ENCODE results near the gene ANO2. TPM values are rescaled to one million over a fixed set of nuclear protein-coding genes. Genes with fewer than 3 reads are reported as not detected.

ANO2 gene
- total and polyA plus RNA-seq, 2 experiments from 2014 or later, result 2.3 to 4.6 TPM

DNA sequence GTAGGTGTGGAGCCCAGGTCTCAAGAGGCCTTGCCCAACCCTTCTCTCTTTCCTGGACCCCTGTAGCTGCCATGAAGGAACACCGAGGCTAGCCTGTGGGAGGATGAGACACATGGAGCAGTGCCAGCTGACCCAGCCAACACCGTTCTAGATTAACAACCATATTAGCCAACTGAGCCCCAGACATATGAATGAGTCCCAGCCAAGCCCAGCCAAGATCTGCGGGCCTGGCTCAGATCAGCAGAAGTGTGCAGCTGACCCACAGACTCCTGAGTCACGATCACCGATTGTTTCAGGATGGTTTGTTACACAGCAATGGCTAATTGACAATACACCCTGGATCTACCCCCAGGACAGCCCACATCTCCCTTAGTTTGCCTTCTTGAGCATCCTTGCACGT lies 431.0 kb downstream of the ANO2 start:
- Histone ChIP-seq H3F3A (replicated peaks; ENCODE audit: low read depth) (no peaks in the 10 kb centered on the region), H3K4me2 (no peak overlapping the region), H4K20me1 (replicated peaks; ENCODE audit: insufficient read depth) (no peaks in the 10 kb centered on the region), H3K4me1 (ENCODE audit: insufficient read depth) (peaks cover 15% of the 10 kb centered on the region; the same call in 1 of the 2 replicates), H3K27ac (ENCODE audit: low read depth) (no peak overlapping the region), H3K79me2 (replicated peaks; ENCODE audit: insufficient read depth) (no peaks in the 10 kb centered on the region), H2AFZ (no peak overlapping the region), H3K9me2 (ENCODE audit: insufficient read depth) (no peaks in the 10 kb centered on the region), H3K27me3 (ENCODE audit: insufficient read depth) (no peaks in the 10 kb centered on the region), H3K4me3 (no peak overlapping the region), H3K36me3 (ENCODE audit: insufficient read depth) (no peaks in the 10 kb centered on the region)
- H3K27me3 Mint-ChIP-seq (ENCODE audit: insufficient read depth, low read depth, poor library complexity), result peaks cover 2% of the 10 kb centered on the region
- H3K4me3 Mint-ChIP-seq, result no peak overlapping the region
- TF ChIP-seq JUNB (IDR thresholded peaks at IDR 0.05; ENCODE audit: unreplicated experiment) (no peak), STAT1 (IDR thresholded peaks at IDR 0.05; ENCODE audit: unreplicated experiment) (no peak), EZH2phosphoT487 (IDR thresholded peaks at IDR 0.05; ENCODE audit: unreplicated experiment) (no peak)
- TF ChIP-seq, protein P1, sequence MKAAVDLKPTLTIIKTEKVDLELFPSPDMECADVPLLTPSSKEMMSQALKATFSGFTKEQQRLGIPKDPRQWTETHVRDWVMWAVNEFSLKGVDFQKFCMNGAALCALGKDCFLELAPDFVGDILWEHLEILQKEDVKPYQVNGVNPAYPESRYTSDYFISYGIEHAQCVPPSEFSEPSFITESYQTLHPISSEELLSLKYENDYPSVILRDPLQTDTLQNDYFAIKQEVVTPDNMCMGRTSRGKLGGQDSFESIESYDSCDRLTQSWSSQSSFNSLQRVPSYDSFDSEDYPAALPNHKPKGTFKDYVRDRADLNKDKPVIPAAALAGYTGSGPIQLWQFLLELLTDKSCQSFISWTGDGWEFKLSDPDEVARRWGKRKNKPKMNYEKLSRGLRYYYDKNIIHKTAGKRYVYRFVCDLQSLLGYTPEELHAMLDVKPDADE (IDR thresholded peaks at IDR 0.05), result no peak
- DNase-seq (ENCODE audit: low spot score) (no peak), ATAC-seq (no peak)
- H3K36me3 Mint-ChIP-seq (ENCODE audit: low read depth), result no peaks in the 10 kb centered on the region
- H3K27ac Mint-ChIP-seq, result no peak overlapping the region
- H3K4me1 Mint-ChIP-seq, result peaks cover 29% of the 10 kb centered on the region
- no peaks in the 10 kb centered on the region for H3K9me3 Mint-ChIP-seq

DNA sequence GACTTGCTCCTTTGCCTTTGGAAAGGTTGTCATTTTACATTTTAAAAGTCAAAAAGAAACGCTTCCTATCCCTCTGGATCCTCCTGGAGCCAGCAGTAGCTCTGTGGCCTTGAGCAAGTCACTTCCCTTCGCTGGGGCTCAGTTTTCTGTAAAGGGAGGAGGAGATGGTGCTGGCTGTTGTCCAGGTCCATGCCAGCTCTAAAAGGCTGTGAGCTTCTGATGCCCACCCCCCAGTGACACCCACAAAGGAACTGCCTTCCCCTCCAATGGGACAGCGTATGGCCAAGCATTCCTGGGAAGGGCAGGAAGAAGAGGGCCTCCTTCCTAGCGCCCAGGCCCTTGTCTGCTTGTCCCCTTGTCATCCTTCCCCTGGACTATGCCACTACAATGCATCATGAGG lies 431.7 kb downstream of the ANO2 start:
- DNase-seq (ENCODE audit: low spot score) (no peak), ATAC-seq (no peak)
- Histone ChIP-seq H3F3A (replicated peaks; ENCODE audit: low read depth) (no peaks in the 10 kb centered on the region), H4K20me1 (replicated peaks; ENCODE audit: insufficient read depth) (no peaks in the 10 kb centered on the region), H2AFZ (no peak overlapping the region), H3K36me3 (ENCODE audit: insufficient read depth) (no peaks in the 10 kb centered on the region), H3K79me2 (replicated peaks; ENCODE audit: insufficient read depth) (no peaks in the 10 kb centered on the region), H3K4me2 (no peak overlapping the region), H3K4me1 (ENCODE audit: insufficient read depth) (peaks cover 12% of the 10 kb centered on the region; the same call in 1 of the 2 replicates), H3K4me3 (no peak overlapping the region), H3K27ac (ENCODE audit: low read depth) (no peak overlapping the region), H3K9me2 (ENCODE audit: insufficient read depth) (no peaks in the 10 kb centered on the region), H3K27me3 (ENCODE audit: insufficient read depth) (no peaks in the 10 kb centered on the region)
- H3K9me3 Mint-ChIP-seq, result no peaks in the 10 kb centered on the region
- no peaks in the 10 kb centered on the region for H3K36me3 Mint-ChIP-seq (ENCODE audit: low read depth)
- peaks cover 2% of the 10 kb centered on the region for H3K27me3 Mint-ChIP-seq (ENCODE audit: insufficient read depth, low read depth, poor library complexity)
- peaks cover 23% of the 10 kb centered on the region for H3K4me1 Mint-ChIP-seq
- no peak overlapping the region for H3K4me3 Mint-ChIP-seq
- no peak for TF ChIP-seq JUNB (IDR thresholded peaks at IDR 0.05; ENCODE audit: unreplicated experiment)
- TF ChIP-seq, protein P2, sequence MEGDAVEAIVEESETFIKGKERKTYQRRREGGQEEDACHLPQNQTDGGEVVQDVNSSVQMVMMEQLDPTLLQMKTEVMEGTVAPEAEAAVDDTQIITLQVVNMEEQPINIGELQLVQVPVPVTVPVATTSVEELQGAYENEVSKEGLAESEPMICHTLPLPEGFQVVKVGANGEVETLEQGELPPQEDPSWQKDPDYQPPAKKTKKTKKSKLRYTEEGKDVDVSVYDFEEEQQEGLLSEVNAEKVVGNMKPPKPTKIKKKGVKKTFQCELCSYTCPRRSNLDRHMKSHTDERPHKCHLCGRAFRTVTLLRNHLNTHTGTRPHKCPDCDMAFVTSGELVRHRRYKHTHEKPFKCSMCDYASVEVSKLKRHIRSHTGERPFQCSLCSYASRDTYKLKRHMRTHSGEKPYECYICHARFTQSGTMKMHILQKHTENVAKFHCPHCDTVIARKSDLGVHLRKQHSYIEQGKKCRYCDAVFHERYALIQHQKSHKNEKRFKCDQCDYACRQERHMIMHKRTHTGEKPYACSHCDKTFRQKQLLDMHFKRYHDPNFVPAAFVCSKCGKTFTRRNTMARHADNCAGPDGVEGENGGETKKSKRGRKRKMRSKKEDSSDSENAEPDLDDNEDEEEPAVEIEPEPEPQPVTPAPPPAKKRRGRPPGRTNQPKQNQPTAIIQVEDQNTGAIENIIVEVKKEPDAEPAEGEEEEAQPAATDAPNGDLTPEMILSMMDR (conservative IDR thresholded peaks at IDR 0.05; ENCODE audit: low read depth in 2 of 2), result no peak
- TF ChIP-seq ZNF114 (CRISPR knock-in tag; IDR thresholded peaks at IDR 0.05), result no peak
- TF ChIP-seq NANOG (IDR thresholded peaks at IDR 0.05; ENCODE audit: borderline replicate concordance), result no peak
- TF ChIP-seq POLR2AphosphoS5 (IDR thresholded peaks at IDR 0.05; ENCODE audit: low read depth), result no peak
- no peak for TF ChIP-seq EZH2phosphoT487 (IDR thresholded peaks at IDR 0.05; ENCODE audit: unreplicated experiment)
- TF ChIP-seq STAT1 (IDR thresholded peaks at IDR 0.05; ENCODE audit: unreplicated experiment), result no peak
- no peak for TF ChIP-seq CREB1 (CRISPR knock-in tag; IDR thresholded peaks at IDR 0.05; ENCODE audit: low read depth)
- TF ChIP-seq EZH2 (IDR thresholded peaks at IDR 0.05; ENCODE audit: low read depth, unreplicated experiment), result no peak
- no peak for TF ChIP-seq ZNF331 (CRISPR knock-in tag; IDR thresholded peaks at IDR 0.05; ENCODE audit: low read depth)
- H3K27ac Mint-ChIP-seq, result no peak overlapping the region

Small RNA genes lying within 50 kb of the gene (small RNA-seq; reads per million reads assigned to genes)
- gene AC137627.1 (ENCODE audit: low replicate concordance), result not detected

Other genes with a start within 250 kb of the ANO2 start
- gene VWF, start 179.4 kb upstream of the ANO2 start, total RNA-seq (2014; rRNA removed; shearing (Covaris generic)), result 0.31 and 0.56 TPM in 2 replicates
- gene VWF, start 179.4 kb upstream of the ANO2 start, polyA plus RNA-seq (2016; fragmentation: Nextera tagmentation; extraction: Ambion mirVana), result 0.03 and 0.42 TPM in 2 replicates

Measured in GM23338 (cell line).